NCI-H748 (cell line): ENCODE data around the gene SLC22A4.

Source experiments
- DNase-seq: peaks from one replicate; lab custom pipeline; 2025; ENCODE audit not compliant: unreplicated experiment; lab: John Stamatoyannopoulos, UW

Gene SLC22A4

GRCh38 chr5:132262882-132263547 is 31.2 kb upstream of the SLC22A4 start:
- DNase-seq = no peak

DNA sequence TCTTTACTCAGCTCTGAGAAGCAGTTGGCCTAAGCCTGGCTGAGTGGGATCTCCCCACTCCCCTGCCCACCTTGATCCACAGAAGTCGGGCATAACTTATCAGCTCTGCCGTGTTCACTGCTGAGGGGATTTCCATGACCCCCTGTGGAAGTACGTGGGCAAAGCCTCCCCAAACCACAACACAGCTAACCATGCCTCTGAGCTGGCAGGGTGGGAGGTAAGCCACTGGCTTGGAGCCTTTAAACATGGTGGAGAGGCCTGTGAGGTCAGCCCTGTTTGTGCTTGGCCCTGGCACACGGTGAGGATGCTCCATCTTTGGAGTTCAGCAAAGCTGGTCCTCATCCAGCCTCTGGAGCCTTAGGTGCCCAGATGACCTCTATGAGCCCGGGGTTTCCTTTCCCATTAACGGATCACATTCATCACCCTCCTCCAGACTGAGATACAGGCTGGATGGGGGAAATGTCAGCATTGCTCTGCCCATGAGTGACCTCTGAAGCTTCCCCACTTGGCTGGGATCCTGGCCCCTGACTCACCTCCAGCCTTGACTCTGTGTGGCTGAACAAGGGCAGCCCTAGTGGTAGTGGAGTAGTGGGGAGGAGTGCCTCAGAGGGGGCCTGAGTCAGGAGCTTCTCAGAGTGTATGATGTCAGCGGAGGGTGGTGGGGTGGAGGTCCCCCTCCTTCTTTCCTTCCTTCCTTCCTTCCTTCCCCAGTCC is 30.5 kb upstream of the SLC22A4 start:
- no peak for DNase-seq

GRCh38 chr5:132264546-132265335 is 29.5 kb upstream of the SLC22A4 start:
- no peak for DNase-seq

DNA sequence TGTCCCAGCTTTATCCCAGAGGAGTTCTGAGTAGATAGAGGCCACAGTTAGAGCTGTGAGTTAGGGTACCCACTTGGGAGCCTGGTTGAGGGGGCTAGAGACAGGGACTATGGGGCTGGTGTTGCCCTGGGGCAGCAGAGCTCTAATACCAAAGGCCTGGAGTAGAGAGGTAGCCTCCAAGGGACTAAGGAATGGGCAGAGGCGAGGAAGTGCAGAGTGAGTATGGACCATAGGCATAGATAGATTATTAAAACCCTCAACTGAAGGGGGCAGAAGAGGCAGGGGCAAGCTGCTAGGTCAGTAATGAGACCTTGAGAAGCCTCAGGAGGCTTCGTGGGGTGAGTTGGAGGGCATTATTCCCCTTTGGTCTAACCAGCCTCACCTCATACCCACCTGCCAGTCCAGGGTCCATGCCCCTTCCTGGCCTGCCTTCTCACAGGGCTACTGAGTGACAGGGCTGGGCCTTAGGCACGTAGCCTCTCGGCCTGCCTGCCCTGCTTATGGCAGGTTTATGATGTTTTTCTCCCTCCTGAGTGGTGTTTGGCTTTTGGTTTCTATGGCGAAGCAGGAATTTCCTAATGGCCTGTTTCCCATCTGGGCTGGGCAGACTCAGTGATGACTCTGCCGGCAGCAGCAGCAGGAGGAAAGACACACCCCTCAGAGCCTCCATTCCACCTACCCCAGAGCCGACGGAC is 28.7 kb upstream of the SLC22A4 start:
- DNase-seq = peak; percentile 66

- no peak for DNase-seq
These were observed 28.0 kb upstream of the SLC22A4 start for GRCh38 chr5:132266031-132266835.

DNA sequence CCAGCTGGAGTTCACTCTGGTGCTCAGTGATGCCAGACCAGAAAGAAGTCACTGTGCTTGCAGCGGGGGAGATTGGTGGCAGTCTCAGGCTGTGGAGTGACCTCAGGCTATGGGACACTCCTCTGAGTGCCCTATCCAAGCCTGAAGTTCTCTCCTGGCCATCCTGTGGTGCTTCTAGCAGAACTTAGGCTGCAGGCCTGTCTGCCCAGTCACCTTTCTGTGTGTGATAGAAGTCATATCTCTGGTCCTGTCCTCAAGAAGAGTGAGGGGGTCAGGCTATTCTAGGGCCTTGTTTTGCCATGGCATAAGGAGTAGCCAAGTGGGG is 27.4 kb upstream of the SLC22A4 start:
- no peak for DNase-seq

DNA sequence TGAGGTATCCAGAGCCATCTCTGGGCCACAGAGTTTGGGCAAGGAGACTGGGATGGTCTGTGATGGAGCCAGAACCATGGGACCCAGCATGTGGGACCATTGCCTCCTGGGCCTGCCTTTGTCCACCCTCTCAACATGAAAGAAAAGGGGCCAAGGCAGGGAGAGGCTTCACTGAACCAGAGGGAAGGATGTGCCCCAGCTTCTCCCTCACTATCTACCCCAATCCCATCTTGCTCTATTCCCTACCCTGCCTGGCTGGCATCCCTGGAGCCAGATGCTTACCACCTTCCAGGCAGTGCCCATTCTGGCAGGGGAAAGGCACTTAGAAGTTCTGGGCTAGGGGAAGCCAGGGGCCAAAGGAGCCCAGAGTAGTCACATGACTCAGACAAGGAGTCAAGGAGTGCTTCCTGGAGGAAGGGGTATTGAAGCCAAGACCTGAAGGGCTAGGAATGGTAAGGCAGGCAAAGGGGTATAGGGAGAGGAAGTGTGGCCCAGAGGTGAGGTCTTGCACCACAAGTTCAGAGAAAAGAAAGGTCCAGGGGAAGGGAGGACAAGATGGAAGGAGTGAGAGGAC is 26.9 kb upstream of the SLC22A4 start:
- DNase-seq = no peak

GRCh38 chr5:132267931-132268768 is 26.0 kb upstream of the SLC22A4 start:
- no peak for DNase-seq

DNA sequence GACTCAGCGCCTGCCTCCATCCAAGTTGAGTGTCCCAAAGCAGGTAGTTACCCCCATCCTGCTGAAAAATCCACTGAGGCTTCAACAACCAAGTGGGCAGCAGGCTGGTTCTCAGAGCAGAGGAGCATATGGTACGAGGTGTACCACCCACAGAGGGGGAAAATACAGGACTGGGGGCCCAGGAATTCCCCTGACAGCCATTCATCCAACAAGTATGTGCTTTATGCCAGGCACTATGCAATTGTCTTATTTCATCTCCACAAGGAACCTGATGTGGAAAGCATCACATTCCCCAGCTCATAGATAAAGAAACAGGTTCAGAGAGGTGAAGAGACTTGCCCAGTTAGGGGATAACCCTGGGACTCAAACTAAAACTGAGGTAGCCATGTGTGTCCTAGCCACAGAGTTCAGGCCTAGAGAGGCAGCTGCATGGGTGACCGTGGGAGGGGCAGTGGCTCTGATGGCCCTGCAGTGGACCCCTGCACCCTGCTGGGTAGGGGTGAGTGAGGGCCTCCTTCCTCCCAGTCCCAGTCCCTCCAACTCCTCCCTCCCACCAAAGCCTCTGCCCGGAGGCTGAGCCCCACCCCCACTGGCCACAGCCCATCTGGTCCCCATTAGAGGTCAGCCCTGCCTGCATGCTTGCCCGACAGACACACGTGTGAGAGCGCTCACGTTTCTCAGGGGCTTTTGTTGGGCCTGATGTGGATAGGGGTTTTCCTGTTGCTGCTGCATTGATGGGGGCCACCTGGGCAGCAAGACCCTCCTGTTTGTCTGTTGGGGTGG is 25.2 kb upstream of the SLC22A4 start:
- no peak for DNase-seq

DNA sequence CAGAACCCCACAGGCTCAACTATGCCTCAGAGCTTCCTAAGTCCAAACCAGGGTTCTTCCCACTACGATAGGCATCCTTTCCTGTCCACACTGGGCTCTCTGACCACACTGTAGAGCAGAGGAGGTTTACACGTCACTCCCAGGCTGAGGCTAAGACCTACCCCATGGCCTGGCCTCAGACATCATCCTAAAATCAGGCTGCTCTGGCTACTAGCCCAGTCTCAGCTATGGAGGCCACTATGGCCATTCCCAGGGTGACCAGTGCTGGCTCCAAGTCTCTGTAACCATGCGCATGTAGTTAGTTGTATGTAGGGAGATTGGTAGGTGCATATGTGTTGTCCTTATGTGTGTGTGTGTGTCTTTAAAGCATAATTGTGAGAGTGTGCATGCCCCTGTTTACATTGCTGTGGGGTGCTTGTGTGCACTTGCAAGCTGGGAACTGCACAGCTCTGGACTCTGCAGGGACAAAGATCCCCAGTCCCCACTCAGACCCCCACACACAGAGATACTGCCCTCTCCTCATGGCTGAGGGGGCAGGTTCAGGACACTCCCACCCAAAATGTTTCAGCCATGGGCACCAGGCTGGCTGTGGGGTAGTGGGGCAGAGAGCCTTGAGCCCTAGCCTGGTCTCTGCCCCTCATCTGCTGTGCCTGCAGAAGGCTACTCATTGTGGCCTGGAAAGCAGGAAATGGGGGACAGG is 24.4 kb upstream of the SLC22A4 start:
- no peak for DNase-seq

DNA sequence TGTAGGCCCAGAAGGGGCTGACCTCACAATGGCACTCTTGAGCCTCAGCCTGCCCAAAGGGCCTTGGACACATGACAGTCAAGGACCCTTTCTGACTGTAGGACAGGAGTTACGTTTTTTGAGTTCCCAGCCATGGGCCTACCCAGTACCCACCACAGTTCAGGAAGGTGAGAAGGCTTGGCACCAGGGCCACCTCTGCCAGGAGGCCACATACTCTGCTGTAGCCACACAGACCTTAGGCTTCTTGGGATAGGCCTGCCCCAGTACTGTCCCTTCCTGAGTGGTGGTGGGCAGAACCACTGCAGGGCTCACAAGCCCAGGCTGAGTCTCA is 23.9 kb upstream of the SLC22A4 start:
- DNase-seq = no peak

GRCh38 chr5:132270706-132271105 is 23.5 kb upstream of the SLC22A4 start:
- DNase-seq = no peak

- no peak for DNase-seq
These were observed 22.6 kb upstream of the SLC22A4 start for GRCh38 chr5:132271251-132272246.

GRCh38 chr5:132272311-132273210 is 21.6 kb upstream of the SLC22A4 start:
- peak; percentile 55 for DNase-seq

DNA sequence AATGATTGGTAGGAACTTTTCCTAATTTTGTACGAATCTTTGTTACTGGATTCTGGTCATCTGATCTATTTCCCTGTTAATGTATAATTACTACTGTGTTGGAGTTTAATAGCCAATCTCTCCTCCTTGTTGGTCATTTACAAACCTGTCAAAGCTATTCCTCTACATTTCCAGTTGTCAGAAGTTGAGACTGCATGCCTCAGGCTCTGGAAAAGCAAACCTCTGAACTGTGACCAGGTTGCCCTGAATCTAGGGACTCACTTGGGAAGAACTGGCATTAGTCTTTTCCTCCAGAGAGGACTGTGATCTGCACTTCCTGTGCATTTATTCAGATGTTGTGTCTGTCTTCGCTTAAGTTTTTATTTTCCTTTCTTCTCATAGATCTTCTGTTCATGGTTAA is 20.6 kb upstream of the SLC22A4 start:
- DNase-seq = no peak
